ENCODE results near the gene GALM.

Gene GALM

DNA sequence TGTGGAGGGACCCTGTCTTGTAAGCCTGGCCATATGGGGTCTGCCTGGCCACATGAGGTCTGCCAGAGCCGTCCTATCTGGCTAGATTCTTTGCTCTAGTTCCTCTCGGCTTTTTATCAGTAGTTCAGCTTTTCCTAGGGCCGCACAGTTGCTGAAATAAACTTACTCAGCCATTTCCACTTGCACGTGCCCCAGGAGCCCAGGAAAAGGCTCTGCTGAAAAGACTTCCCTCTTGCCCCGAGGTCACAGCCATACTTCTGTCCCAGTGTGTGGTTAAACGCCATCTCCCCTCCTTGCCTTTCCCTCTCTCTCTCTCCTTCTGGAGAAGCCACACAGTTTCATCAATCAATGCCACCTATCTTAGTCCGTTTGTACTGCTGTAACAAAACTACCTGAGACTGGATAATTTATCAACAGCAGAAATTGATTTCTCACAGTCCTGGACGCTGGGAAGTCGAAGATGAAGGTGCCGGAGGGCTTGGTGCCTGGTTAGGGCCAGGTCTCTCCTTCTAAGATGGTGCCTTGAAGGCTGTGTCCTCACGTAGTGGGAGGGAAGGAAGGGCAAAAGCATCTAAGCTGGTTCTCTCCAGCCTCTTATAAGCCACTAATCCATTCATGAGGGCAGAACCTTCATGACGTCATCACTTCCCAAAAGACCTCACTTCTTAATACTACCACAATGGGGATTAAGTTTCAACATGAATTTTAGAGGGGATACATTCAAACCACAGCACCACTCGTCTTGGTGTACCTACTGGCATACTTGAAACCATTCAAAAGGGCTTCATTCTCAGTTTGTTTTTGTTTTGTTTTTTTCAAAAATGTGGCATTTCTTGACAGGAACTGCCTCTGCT, 11.2 kb upstream of the GALM start:
- Mint-ChIP-seq H3K27me3 (ENCODE audit: low read depth) (no peaks in the 10 kb centered on the region), H3K9me3 (peaks cover 11% of the 10 kb centered on the region), H3K4me3 (no peak overlapping the region), H3K4me1 (ENCODE audit: low read depth) (peaks cover 71% of the 10 kb centered on the region), H3K36me3 (ENCODE audit: low read depth) (peaks cover 5% of the 10 kb centered on the region), H3K27ac (peak overlapping the region; percentile 89)
- DNase-seq (ENCODE audit: low spot score) = no peak

- DNase-seq (ENCODE audit: low spot score) = no peak
- peaks cover 6% of the 10 kb centered on the region for H3K9me3 Mint-ChIP-seq
- peaks cover 66% of the 10 kb centered on the region for H3K4me1 Mint-ChIP-seq (ENCODE audit: low read depth)
- H3K27me3 Mint-ChIP-seq (ENCODE audit: low read depth) = no peaks in the 10 kb centered on the region
- no peak overlapping the region for H3K4me3 Mint-ChIP-seq
- no peaks in the 10 kb centered on the region for H3K36me3 Mint-ChIP-seq (ENCODE audit: low read depth)
- H3K27ac Mint-ChIP-seq = peak overlapping the region; percentile 63
Measured at GRCh38 chr2:38655441-38655840, 10.5 kb upstream of the GALM start.

DNA sequence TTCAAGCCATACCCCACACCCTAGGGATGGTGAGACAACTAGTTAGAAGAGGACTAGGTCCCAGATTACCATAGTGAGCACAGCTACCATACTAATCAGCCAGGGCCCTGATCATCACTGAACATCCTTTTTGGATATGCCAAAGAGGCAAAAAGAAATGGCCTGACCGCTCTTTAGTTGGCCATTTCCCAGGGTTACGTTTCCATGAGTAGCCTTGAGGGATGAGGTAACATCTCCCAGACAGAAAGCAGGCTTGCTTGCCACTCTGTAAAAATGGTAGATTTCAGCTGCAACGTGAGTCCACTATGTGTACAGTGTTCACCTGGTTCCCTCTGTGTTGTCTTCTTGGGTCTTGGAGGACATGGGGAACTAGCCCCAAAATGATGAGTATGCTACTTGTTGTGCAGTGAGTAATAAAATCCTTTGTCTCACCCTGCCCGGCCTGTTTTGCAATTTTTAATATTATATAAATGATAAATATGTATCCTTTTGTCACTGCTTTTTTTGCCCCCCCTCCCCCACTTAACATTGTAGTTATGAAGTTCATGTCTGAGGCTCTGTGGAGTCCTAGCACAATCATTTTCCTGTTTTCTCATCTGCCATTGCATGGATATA, 8.9 kb upstream of the GALM start:
- H3K9me3 Mint-ChIP-seq = peaks cover 6% of the 10 kb centered on the region
- DNase-seq (ENCODE audit: low spot score) = no peak
- no peak overlapping the region for H3K4me3 Mint-ChIP-seq
- no peak overlapping the region for H3K27ac Mint-ChIP-seq
- no peaks in the 10 kb centered on the region for H3K27me3 Mint-ChIP-seq (ENCODE audit: low read depth)
- no peaks in the 10 kb centered on the region for H3K36me3 Mint-ChIP-seq (ENCODE audit: low read depth)
- H3K4me1 Mint-ChIP-seq (ENCODE audit: low read depth) = peaks cover 58% of the 10 kb centered on the region

DNA sequence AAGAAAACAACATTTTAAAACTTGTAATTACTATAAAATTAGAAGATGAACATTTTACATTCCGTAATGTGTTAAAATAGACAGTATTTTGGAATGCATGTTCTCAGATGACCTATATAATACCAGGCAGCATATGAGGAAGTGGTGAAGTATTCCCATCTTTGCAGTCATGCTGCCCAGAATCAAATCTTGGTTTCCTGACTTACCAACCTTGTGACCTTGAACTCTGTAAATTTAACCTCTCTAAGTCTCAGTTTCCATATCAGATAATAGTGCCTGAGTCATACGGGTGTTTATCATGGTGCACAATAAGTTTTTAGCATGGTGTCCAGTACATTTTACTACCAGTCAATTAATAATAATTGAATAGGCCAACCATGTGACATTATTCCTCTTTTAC, 7.3 kb upstream of the GALM start:
- Mint-ChIP-seq H3K27me3 (ENCODE audit: low read depth) (no peaks in the 10 kb centered on the region), H3K36me3 (ENCODE audit: low read depth) (no peaks in the 10 kb centered on the region), H3K9me3 (peaks cover 6% of the 10 kb centered on the region), H3K4me3 (no peak overlapping the region), H3K27ac (peak overlapping the region; percentile 36), H3K4me1 (ENCODE audit: low read depth) (peaks cover 59% of the 10 kb centered on the region)
- no peak for DNase-seq (ENCODE audit: low spot score)

DNA sequence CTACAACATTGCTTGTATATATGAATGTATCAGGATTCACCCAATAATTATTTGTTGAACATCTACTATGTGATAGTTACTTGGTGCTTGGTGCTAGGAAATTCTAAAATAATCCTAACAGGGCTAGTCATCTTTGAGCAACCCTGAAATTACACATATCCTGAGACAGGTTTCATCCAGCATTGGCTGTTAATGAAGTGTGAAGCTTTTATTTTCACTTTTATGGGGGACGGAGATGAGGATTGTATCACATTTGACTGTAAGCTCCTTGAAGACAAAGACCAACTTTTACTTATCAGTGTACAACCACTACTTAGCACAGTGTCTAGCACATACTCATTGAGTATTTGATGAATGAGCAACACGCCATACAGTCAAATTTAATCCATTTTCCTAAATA, 6.8 kb upstream of the GALM start:
- Mint-ChIP-seq H3K4me3 (no peak overlapping the region), H3K27me3 (ENCODE audit: low read depth) (no peaks in the 10 kb centered on the region), H3K9me3 (peaks cover 6% of the 10 kb centered on the region), H3K36me3 (ENCODE audit: low read depth) (no peaks in the 10 kb centered on the region), H3K27ac (peak overlapping the region; percentile 35), H3K4me1 (ENCODE audit: low read depth) (peaks cover 59% of the 10 kb centered on the region)
- DNase-seq (ENCODE audit: low spot score) = no peak

DNA sequence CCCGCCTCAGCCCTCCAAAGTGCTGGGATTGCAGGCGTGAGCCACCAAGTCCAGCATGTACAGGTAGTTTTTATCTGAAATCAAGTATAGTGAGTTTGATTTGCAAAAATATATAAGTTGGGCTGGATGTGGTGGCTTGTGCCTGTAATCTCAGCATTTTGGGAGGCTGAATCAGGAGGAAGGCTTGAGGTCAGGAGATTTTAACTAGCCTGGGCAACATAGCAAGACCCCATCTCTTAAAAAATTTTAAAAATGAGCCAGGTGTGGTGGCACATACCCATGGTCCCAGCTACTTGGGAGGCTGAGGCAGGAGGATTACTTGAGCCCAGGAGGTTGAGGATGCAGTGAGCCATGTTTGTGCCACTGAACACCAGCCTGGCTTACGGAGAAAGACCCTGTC, 5.6 kb upstream of the GALM start:
- peaks cover 57% of the 10 kb centered on the region for H3K4me1 Mint-ChIP-seq (ENCODE audit: low read depth)
- H3K36me3 Mint-ChIP-seq (ENCODE audit: low read depth) = no peaks in the 10 kb centered on the region
- H3K4me3 Mint-ChIP-seq = no peak overlapping the region
- no peaks in the 10 kb centered on the region for H3K27me3 Mint-ChIP-seq (ENCODE audit: low read depth)
- H3K9me3 Mint-ChIP-seq = peaks cover 6% of the 10 kb centered on the region
- no peak for DNase-seq (ENCODE audit: low spot score)
- H3K27ac Mint-ChIP-seq = no peak overlapping the region

DNA sequence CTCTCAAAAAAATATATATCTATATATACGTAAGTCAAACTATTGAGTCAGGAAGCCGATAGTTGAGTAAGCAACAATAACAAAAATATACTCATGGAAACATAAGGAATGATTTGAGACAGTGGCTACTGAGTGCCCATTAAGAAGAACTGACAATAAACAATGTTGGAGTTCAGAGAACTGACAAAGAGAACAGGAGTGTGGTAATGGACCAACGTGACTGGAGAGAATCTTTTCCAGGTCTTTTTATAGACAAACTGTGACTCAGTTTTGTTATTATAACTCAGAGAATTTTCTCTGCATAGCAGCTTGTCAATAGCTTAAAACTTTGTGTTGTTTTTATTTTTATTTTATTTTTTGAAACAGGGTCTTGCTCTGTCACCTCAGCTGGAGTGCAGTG, 4.6 kb upstream of the GALM start:
- DNase-seq (ENCODE audit: low spot score) = no peak
- H3K27me3 Mint-ChIP-seq (ENCODE audit: low read depth) = no peaks in the 10 kb centered on the region
- peaks cover 6% of the 10 kb centered on the region for H3K9me3 Mint-ChIP-seq
- no peaks in the 10 kb centered on the region for H3K36me3 Mint-ChIP-seq (ENCODE audit: low read depth)
- no peak overlapping the region for H3K4me3 Mint-ChIP-seq
- no peak overlapping the region for H3K27ac Mint-ChIP-seq
- peaks cover 53% of the 10 kb centered on the region for H3K4me1 Mint-ChIP-seq (ENCODE audit: low read depth)

DNA sequence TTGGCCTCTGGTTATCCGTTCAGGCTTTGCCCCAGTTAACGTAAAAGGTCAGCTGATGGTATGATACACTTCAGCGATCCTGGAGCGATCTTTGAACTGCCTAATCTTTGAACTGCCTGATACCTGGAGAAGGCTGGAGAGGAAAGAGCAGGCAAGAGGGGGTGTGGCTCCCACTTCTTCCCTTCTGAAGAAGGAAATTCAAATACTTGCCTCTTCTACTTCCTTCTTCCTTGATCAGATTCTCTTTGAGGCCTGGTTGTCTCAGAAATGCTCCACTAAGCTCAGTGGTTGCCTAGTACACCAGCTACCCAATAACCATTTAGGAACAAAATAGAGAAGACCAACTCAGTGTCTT, 619 bp downstream of the GALM start:
- Mint-ChIP-seq H3K9me3 (no peaks in the 10 kb centered on the region), H3K4me1 (ENCODE audit: low read depth) (peaks cover 69% of the 10 kb centered on the region), H3K36me3 (ENCODE audit: low read depth) (peaks cover 31% of the 10 kb centered on the region), H3K27ac (peak overlapping the region; percentile 88), H3K27me3 (ENCODE audit: low read depth) (no peaks in the 10 kb centered on the region), H3K4me3 (peak overlapping the region; percentile 95)
- no peak for DNase-seq (ENCODE audit: low spot score)

DNA sequence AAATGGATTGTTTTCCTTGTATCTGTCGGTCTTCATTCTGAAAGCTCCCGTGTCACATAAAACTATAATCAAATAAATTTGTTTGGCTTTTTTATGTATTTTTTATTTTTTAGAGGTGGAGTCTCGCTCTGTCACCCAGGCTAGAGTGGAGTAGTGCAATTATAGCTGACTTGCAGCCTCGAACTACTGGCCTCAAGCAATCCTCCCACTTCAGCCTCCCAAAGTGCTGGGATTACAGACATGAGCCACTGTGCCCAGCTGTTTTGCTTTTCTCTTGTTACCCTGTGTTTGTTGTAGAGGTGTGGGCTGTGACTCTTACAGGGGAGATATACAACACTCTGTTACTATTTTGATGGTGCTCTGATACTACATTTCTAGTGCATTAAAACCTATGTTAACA, 2.2 kb downstream of the GALM start:
- H3K27me3 Mint-ChIP-seq (ENCODE audit: low read depth) = no peaks in the 10 kb centered on the region
- no peaks in the 10 kb centered on the region for H3K9me3 Mint-ChIP-seq
- DNase-seq (ENCODE audit: low spot score) = no peak
- H3K36me3 Mint-ChIP-seq (ENCODE audit: low read depth) = peaks cover 43% of the 10 kb centered on the region
- peak overlapping the region; percentile 95 for H3K4me3 Mint-ChIP-seq
- peak overlapping the region; percentile 88 for H3K27ac Mint-ChIP-seq
- H3K4me1 Mint-ChIP-seq (ENCODE audit: low read depth) = peaks cover 71% of the 10 kb centered on the region

GRCh38 chr2:38668779-38669479, 3.0 kb downstream of the GALM start:
- peaks cover 70% of the 10 kb centered on the region for H3K4me1 Mint-ChIP-seq (ENCODE audit: low read depth)
- H3K36me3 Mint-ChIP-seq (ENCODE audit: low read depth) = peaks cover 47% of the 10 kb centered on the region
- no peaks in the 10 kb centered on the region for H3K9me3 Mint-ChIP-seq
- DNase-seq (ENCODE audit: low spot score) = no peak
- peak overlapping the region; percentile 11 for H3K27ac Mint-ChIP-seq
- peak overlapping the region; percentile 76 for H3K4me3 Mint-ChIP-seq
- no peaks in the 10 kb centered on the region for H3K27me3 Mint-ChIP-seq (ENCODE audit: low read depth)

GRCh38 chr2:38671303-38671702, 5.4 kb downstream of the GALM start:
- peaks cover 59% of the 10 kb centered on the region for H3K36me3 Mint-ChIP-seq (ENCODE audit: low read depth)
- H3K4me1 Mint-ChIP-seq (ENCODE audit: low read depth) = peaks cover 65% of the 10 kb centered on the region
- peak overlapping the region; percentile 50 for H3K4me3 Mint-ChIP-seq
- peak overlapping the region; percentile 72 for H3K27ac Mint-ChIP-seq
- no peaks in the 10 kb centered on the region for H3K9me3 Mint-ChIP-seq
- H3K27me3 Mint-ChIP-seq (ENCODE audit: low read depth) = no peaks in the 10 kb centered on the region
- no peak for DNase-seq (ENCODE audit: low spot score)

- peak overlapping the region; percentile 32 for H3K4me3 Mint-ChIP-seq
- H3K36me3 Mint-ChIP-seq (ENCODE audit: low read depth) = peaks cover 64% of the 10 kb centered on the region
- H3K4me1 Mint-ChIP-seq (ENCODE audit: low read depth) = peaks cover 64% of the 10 kb centered on the region
- H3K27ac Mint-ChIP-seq = peak overlapping the region; percentile 35
- H3K27me3 Mint-ChIP-seq (ENCODE audit: low read depth) = no peaks in the 10 kb centered on the region
- H3K9me3 Mint-ChIP-seq = no peaks in the 10 kb centered on the region
- no peak for DNase-seq (ENCODE audit: low spot score)
Measured at GRCh38 chr2:38671946-38672345, 6.0 kb downstream of the GALM start.

DNA sequence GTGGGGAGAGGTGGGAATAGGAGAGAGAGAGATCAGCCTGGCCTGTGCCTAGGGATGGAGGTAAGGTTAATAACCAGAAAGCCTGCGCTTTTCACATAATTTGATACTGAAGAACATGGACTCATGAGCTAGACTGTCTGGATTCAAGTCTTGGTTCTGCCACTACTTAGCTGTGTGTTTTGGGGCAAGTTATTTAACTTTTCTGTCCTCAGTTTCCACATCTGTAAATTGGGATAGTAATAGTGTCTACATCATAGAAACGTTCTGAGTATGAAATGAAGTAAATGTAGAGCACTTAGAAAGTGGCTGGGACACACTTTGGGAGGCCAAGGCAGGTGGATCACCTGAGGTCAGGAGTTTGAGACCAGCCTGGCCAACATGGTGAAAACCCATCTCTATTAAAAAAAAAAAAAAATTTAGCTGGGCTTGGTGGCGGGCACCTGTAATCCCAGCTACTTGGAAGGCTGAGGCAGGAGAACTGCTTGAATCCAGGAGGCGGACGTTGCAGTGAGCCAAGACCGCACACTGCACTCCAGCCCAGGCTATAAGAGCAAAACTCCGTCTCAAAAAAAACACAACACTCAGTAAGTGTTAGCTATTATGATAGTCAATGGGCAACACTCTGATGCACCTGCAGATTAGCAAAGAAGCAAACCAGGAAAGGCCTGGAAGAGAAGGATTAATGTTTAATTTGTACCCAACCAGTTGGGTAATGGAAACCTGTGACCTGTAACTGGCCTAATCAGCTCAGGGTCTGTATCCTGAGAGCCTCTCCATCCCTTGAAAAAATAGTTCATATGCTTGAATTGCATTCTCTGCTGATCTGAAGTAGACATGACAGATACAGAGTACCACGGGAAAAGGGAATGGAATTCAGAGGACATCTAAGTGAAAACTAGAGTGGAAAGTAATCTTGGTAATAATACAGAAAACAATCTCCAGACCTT, 6.8 kb downstream of the GALM start:
- no peak for DNase-seq (ENCODE audit: low spot score)
- H3K27ac Mint-ChIP-seq = peak overlapping the region; percentile 7
- no peaks in the 10 kb centered on the region for H3K27me3 Mint-ChIP-seq (ENCODE audit: low read depth)
- H3K4me1 Mint-ChIP-seq (ENCODE audit: low read depth) = peaks cover 64% of the 10 kb centered on the region
- H3K9me3 Mint-ChIP-seq = no peaks in the 10 kb centered on the region
- H3K4me3 Mint-ChIP-seq = peak overlapping the region; percentile 32
- H3K36me3 Mint-ChIP-seq (ENCODE audit: low read depth) = peaks cover 68% of the 10 kb centered on the region
